ENCODE results near the gene CCNQ. TPM values are rescaled to one million over a fixed set of nuclear protein-coding genes. Genes with fewer than 3 reads are reported as not detected.

CCNQ gene
- total and polyA plus RNA-seq, 2 donors (not counting 1 experiment from before 2014, with no cell fraction given), result 31.8 to 66.0 TPM

DNA sequence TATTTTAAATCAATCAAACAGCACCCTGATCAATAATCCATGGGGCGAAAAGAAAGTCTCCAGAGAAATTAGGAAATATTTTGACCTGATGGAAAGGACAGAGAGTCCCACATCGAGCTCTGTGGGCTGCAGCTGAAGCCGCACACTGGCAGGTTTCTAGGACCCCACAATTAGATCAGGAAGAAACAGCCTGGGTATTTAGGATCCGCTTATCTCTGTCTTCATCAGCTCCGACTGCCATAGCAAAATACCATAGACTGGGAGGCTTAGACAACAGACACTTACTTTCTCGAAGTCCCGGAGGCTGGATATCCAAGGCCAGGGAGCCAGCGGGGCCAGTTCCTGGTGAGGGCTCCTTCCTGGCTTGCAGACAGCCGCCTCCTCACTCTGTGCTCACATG lies 36.4 kb downstream of the CCNQ start:
- H3K27ac Mint-ChIP-seq, result no peak overlapping the region
- H3K4me3 ChIP-seq (ENCODE audit: control extremely low read depth in 1 of 5, extremely low read depth in 1 of 5, insufficient read depth in 1 of 5, low read depth in 2 of 5, low read length in 4 of 5), result no peak overlapping the region
- H3K4me3 Mint-ChIP-seq, result no peak overlapping the region
- no peak overlapping the region for H3K9ac ChIP-seq (ENCODE audit: low read length)
- no peak for ATAC-seq (ENCODE audit: low read depth)
- no peaks in the 10 kb centered on the region for H3K27me3 Mint-ChIP-seq
- ChIA-PET CTCF (interaction anchor here (0.9 to 1.3 kb wide), 2 partner anchors 57 to 104 kb away, joined by 3 read pairs; no protein-coding TSS in a partner anchor), POLR2A (no interaction called here)
- H2AFZ ChIP-seq (ENCODE audit: insufficient read depth, low read depth, low read length, poor library complexity, severe bottlenecking), result no peak overlapping the region
- H3K9me3 ChIP-seq (ENCODE audit: control extremely low read depth in 1 of 3, control insufficient read depth in 2 of 3, insufficient read depth in 1 of 3, low read length in 2 of 3), result no peaks in the 10 kb centered on the region
- H3K27me3 ChIP-seq (replicated peaks in 1 of 4; ENCODE audit: control extremely low read depth in 1 of 4, control insufficient read depth in 3 of 4, insufficient read depth in 4 of 4, low read length in 3 of 4), result no peaks in the 10 kb centered on the region
- peaks cover 3% of the 10 kb centered on the region for H3K4me1 Mint-ChIP-seq
- 96% methylated on average over 4 of the region's 9 CpGs for WGBS (ENCODE audit: insufficient coverage)
- H3K27ac ChIP-seq (ENCODE audit: low read length in 2 of 2), result no peak overlapping the region
- no peak for TF ChIP-seq EZH2 (IDR thresholded peaks at IDR 0.05; ENCODE audit: borderline replicate concordance, insufficient read depth, low read depth, low read length, poor library complexity, severe bottlenecking)
- TF ChIP-seq, protein P1, sequence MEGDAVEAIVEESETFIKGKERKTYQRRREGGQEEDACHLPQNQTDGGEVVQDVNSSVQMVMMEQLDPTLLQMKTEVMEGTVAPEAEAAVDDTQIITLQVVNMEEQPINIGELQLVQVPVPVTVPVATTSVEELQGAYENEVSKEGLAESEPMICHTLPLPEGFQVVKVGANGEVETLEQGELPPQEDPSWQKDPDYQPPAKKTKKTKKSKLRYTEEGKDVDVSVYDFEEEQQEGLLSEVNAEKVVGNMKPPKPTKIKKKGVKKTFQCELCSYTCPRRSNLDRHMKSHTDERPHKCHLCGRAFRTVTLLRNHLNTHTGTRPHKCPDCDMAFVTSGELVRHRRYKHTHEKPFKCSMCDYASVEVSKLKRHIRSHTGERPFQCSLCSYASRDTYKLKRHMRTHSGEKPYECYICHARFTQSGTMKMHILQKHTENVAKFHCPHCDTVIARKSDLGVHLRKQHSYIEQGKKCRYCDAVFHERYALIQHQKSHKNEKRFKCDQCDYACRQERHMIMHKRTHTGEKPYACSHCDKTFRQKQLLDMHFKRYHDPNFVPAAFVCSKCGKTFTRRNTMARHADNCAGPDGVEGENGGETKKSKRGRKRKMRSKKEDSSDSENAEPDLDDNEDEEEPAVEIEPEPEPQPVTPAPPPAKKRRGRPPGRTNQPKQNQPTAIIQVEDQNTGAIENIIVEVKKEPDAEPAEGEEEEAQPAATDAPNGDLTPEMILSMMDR (IDR thresholded peaks at IDR 0.05), result no peak
- H3K4me1 ChIP-seq (ENCODE audit: control insufficient read depth in 2 of 2, insufficient read depth in 2 of 2, low read length in 2 of 2), result no peaks in the 10 kb centered on the region
- no peaks in the 10 kb centered on the region for H4K20me1 ChIP-seq (ENCODE audit: control insufficient read depth, insufficient read depth, low read length, poor library complexity, severe bottlenecking)
- no peaks in the 10 kb centered on the region for H3K79me2 ChIP-seq (ENCODE audit: control insufficient read depth, insufficient read depth, low read length)
- H3K4me2 ChIP-seq (replicated peaks; ENCODE audit: low read depth, low read length, poor library complexity, severe bottlenecking), result no peak overlapping the region
- DNase-seq, result no peak
- H3K36me3 ChIP-seq (replicated peaks in 1 of 2; ENCODE audit: control extremely low read depth in 1 of 2, control insufficient read depth in 1 of 2, extremely low read depth in 1 of 2, insufficient read depth in 2 of 2, low read length in 1 of 2), result no peaks in the 10 kb centered on the region
- intact Hi-C loops (cut with micrococcal nuclease), result no loop called here
- H3K9me3 Mint-ChIP-seq (ENCODE audit: insufficient read depth), result no peaks in the 10 kb centered on the region

GRCh38 chrX:153561337-153561736 lies 37.6 kb downstream of the CCNQ start:
- no peaks in the 10 kb centered on the region for H3K79me2 ChIP-seq (ENCODE audit: control insufficient read depth, insufficient read depth, low read length)
- Mint-ChIP-seq H3K4me1 (peaks cover 3% of the 10 kb centered on the region), H3K4me3 (no peak overlapping the region), H3K9me3 (ENCODE audit: insufficient read depth) (no peaks in the 10 kb centered on the region), H3K27ac (no peak overlapping the region), H3K27me3 (no peaks in the 10 kb centered on the region)
- CTCF ChIA-PET, result interaction anchor here (1.3 kb wide), 1 partner anchor 106 kb away, joined by 3 read pairs; no protein-coding TSS in a partner anchor
- H3K4me1 ChIP-seq (ENCODE audit: control insufficient read depth in 2 of 2, insufficient read depth in 2 of 2, low read length in 2 of 2), result no peaks in the 10 kb centered on the region
- no peak overlapping the region for H3K9ac ChIP-seq (ENCODE audit: low read length)
- no peaks in the 10 kb centered on the region for H3K9me3 ChIP-seq (ENCODE audit: control extremely low read depth in 1 of 3, control insufficient read depth in 2 of 3, insufficient read depth in 1 of 3, low read length in 2 of 3)
- H3K4me2 ChIP-seq (replicated peaks; ENCODE audit: low read depth, low read length, poor library complexity, severe bottlenecking), result no peak overlapping the region
- H3K27ac ChIP-seq (ENCODE audit: low read length in 2 of 2), result no peak overlapping the region
- no peaks in the 10 kb centered on the region for H3K27me3 ChIP-seq (replicated peaks in 1 of 4; ENCODE audit: control extremely low read depth in 1 of 4, control insufficient read depth in 3 of 4, insufficient read depth in 4 of 4, low read length in 3 of 4)
- H3K36me3 ChIP-seq (replicated peaks in 1 of 2; ENCODE audit: control extremely low read depth in 1 of 2, control insufficient read depth in 1 of 2, extremely low read depth in 1 of 2, insufficient read depth in 2 of 2, low read length in 1 of 2), result no peaks in the 10 kb centered on the region
- 89% methylated on average over 5 of the region's 7 CpGs for WGBS (ENCODE audit: insufficient coverage)
- TF ChIP-seq EZH2 (IDR thresholded peaks at IDR 0.05; ENCODE audit: borderline replicate concordance, insufficient read depth, low read depth, low read length, poor library complexity, severe bottlenecking), result no peak
- TF ChIP-seq, protein P1 (IDR thresholded peaks at IDR 0.05), result no peak
- H4K20me1 ChIP-seq (ENCODE audit: control insufficient read depth, insufficient read depth, low read length, poor library complexity, severe bottlenecking), result no peaks in the 10 kb centered on the region
- POLR2A ChIA-PET, result no interaction called here
- no peak for ATAC-seq (ENCODE audit: low read depth)
- no peak overlapping the region for H2AFZ ChIP-seq (ENCODE audit: insufficient read depth, low read depth, low read length, poor library complexity, severe bottlenecking)
- no peak for DNase-seq
- intact Hi-C loops (cut with micrococcal nuclease), result no loop called here
- no peak overlapping the region for H3K4me3 ChIP-seq (ENCODE audit: control extremely low read depth in 1 of 5, extremely low read depth in 1 of 5, insufficient read depth in 1 of 5, low read depth in 2 of 5, low read length in 4 of 5)
